Mucosa of descending colon (tissue), 3 donors: ENCODE results near the gene LGALS12. TPM values are rescaled to one million over a fixed set of nuclear protein-coding genes. Genes with fewer than 3 reads are reported as not detected.
"Not testable (repeated sequence)": the region's sequence is repeated elsewhere in the genome, so short reads cannot be mapped to it uniquely, and the experiment has no call there.

Source experiments
- ATAC-seq: fragments of 200-7000 bp; cut with Tn5 transposase; one replicate; pipeline ENCODE4 v1.9.1; 2020; ENCODE audit warnings: mild to moderate bottlenecking, moderate library complexity
- DNase-seq, 3 donors: peaks; one replicate each; pipeline ENCODE4 v3.0.0-alpha.2; 2020
- H3K36me3 ChIP-seq: fragments of 200-600 bp; one replicate; pipeline ENCODE4 v1.8.0; 2021; ENCODE audit warnings: low read depth, mild to moderate bottlenecking
- H3K4me1 ChIP-seq: fragments of 200-600 bp; one replicate; pipeline ENCODE4 v1.8.0; 2021; ENCODE audit warnings: low read depth, mild to moderate bottlenecking
- H3K4me3 ChIP-seq: fragments of 200-600 bp; one replicate; pipeline ENCODE4 v1.8.0; 2021; ENCODE audit warnings: mild to moderate bottlenecking
- H3K9me3 ChIP-seq: fragments of 200-600 bp; one replicate; pipeline ENCODE4 v1.8.0; 2021; ENCODE audit warnings: mild to moderate bottlenecking
- intact Hi-C, 2 donors: fragments of 100-400 bp; cut with DNase I in 1 of 2; cut with micrococcal nuclease in 1 of 2; formaldehyde crosslinking; loops; one replicate each; pipeline versions ENCODE4 v1.11.0 to v1.11.1; 2022; cut with DNase I, micrococcal nuclease
- total RNA-seq, 3 donors: library from RNA; stranded (reverse); fragmentation: NEBNext Ultra II Directional in 2 of 3; extraction: Animal tissue kit (Norgen Biotek cat#: 25700) in 2 of 3; gene quantifications; one replicate each; pipeline versions ENCODE4 v1.2.1 to v1.2.4, GENCODE V29; 2021 to 2023
- TF ChIP-seq, protein P1 (sequence below): fragments of 200-600 bp; IDR thresholded peaks from one replicate; pipeline ENCODE4 v1.8.0; 2022; ENCODE audit warnings: antibody characterized with exemption, mild to moderate bottlenecking
- donor health status: DM: no; HTN: no; CAD: no; lungs with moderate emphysema.
- donor health status: DM: no; HTN: no; CAD: no.
- donor health status: DM: no; HTN: yes; CAD: no.

Gene LGALS12
- total RNA-seq, 3 donors from 2014 or later, result 0.26 to 0.32 (median 0.29) TPM

DNA sequence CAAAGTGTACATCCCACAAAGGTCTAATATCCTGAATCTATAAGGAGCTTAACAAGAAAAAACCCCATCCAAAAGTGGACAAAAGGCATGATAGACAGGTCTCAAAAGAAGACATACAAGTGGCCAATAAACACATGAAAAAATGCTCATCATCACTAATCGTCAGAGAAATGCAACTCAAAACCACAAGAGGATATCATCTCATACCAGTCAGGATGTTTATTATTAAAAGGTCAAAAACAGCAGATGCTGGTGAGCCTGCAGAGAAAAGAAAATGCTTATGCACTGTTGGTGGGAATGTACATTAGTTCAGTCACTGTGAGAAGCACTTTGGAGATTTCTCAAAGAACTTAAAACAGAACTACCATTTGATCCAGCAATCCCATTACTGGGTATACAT, 12.7 kb downstream of the LGALS12 start:
- TF ChIP-seq, protein P1, sequence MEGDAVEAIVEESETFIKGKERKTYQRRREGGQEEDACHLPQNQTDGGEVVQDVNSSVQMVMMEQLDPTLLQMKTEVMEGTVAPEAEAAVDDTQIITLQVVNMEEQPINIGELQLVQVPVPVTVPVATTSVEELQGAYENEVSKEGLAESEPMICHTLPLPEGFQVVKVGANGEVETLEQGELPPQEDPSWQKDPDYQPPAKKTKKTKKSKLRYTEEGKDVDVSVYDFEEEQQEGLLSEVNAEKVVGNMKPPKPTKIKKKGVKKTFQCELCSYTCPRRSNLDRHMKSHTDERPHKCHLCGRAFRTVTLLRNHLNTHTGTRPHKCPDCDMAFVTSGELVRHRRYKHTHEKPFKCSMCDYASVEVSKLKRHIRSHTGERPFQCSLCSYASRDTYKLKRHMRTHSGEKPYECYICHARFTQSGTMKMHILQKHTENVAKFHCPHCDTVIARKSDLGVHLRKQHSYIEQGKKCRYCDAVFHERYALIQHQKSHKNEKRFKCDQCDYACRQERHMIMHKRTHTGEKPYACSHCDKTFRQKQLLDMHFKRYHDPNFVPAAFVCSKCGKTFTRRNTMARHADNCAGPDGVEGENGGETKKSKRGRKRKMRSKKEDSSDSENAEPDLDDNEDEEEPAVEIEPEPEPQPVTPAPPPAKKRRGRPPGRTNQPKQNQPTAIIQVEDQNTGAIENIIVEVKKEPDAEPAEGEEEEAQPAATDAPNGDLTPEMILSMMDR, result no peak
- H3K36me3 ChIP-seq, result no peaks in the 10 kb centered on the region
- no peak overlapping the region for H3K4me3 ChIP-seq
- DNase-seq, result no peak
- peak; percentile 12 for ATAC-seq
- peaks cover 2% of the 10 kb centered on the region for H3K9me3 ChIP-seq
- intact Hi-C loops, result no loop called here
- H3K4me1 ChIP-seq, result no peaks in the 10 kb centered on the region

DNA sequence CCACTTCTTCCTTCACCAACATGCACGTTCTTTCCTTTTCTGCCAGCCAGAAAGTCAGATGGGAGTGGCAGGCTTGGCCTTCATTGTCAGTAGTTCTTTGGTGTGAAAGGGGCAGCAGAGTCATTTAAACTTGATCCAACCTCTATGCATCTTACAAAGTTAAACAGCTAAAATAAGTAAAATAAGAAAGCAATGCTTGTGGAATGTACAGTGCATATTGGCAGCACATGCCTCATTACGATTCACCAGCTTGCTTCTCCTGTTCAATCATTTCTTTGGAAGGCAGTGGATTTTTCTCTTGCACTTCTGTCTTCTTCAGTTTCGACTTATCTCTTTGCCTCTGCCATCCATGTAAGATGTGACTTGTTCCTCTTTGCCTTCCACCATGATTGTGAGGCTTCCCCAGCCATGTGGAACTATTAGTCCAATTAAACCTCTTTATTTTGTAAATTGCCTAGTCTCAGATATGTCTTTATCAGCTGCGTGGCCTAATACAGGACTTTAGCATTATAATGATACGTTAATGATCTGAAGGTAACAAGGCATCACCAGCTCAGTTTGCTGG, 14.8 kb downstream of the LGALS12 start:
- Histone ChIP-seq H3K36me3 (no peaks in the 10 kb centered on the region), H3K4me3 (no peak overlapping the region), H3K4me1 (no peaks in the 10 kb centered on the region), H3K9me3 (peaks cover 2% of the 10 kb centered on the region)
- no peak for DNase-seq
- TF ChIP-seq, protein P1, result no peak
- intact Hi-C loops, result no loop called here
- ATAC-seq, result no peak

DNA sequence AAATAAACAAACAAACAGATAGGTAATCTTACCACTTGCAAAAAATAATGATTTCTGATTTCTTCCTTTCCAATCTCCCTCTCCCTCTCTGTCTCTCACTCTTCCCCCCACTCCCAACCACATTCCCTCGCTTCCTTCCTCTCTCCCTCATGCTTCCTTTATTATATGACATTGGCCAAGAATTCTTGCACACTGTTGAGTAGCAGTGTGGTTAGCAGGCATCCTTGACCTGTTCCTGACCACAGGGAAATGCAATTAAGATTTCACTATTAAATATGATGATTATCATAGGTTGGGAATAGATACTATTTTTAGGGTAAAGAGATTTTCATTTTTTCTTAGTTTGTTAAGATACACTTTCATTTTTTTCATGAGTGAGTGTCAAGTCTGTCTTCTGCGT, 16.0 kb downstream of the LGALS12 start:
- H3K4me3 ChIP-seq, result no peak overlapping the region
- intact Hi-C loops, result no loop called here
- H3K4me1 ChIP-seq, result no peaks in the 10 kb centered on the region
- TF ChIP-seq, protein P1, result no peak
- ATAC-seq (no peak), DNase-seq (no peak)
- H3K36me3 ChIP-seq, result no peaks in the 10 kb centered on the region
- H3K9me3 ChIP-seq, result peaks cover 2% of the 10 kb centered on the region

DNA sequence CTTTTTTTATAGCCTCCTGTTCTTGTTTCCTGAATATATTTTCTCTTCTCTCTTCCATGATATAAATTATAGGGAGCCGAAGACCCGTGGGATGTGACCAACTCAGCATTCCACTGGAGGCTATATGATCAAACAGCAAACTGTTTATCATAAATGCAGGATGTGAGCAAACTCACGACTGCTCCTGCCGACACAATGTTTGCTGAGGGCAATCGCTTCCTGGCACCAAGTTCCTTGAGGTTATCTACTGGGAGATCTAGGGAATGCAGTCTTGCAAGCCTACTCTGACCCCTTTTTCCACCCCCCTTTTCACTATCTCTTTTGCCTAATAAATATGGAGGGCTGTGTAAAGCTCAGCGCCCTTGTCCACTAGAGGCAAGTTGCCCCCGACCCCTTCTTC, 17.3 kb downstream of the LGALS12 start:
- no peak for ATAC-seq
- DNase-seq, result no peak
- no peak overlapping the region for H3K4me3 ChIP-seq
- no peaks in the 10 kb centered on the region for H3K36me3 ChIP-seq
- H3K9me3 ChIP-seq, result peaks cover 2% of the 10 kb centered on the region
- no peaks in the 10 kb centered on the region for H3K4me1 ChIP-seq
- TF ChIP-seq, protein P1, result no peak
- intact Hi-C loops, result no loop called here

DNA sequence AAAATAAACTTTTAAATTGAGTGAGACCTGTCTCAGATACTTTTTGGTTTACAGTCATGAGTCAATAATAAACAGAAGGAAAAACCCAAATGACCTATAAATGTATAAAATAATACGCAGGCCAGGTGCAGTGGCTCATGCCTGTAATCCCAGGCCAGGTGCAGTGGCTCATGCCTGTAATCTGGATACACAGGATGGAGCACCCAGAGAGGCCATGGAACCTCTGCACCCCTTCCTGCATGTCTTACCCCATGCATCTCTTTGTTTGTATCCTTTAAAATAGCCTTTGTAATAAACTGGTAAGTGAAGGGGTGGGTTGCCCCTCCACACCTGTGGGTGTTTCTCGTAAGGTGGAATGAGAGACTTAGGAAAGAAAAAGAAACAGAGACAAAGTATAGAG, 21.8 kb downstream of the LGALS12 start:
- H3K4me3 ChIP-seq, result no peak overlapping the region
- peaks cover 2% of the 10 kb centered on the region for H3K9me3 ChIP-seq
- DNase-seq (no peak), ATAC-seq (no peak)
- TF ChIP-seq, protein P1, result no peak
- no peaks in the 10 kb centered on the region for H3K36me3 ChIP-seq
- intact Hi-C loops, result no loop called here
- H3K4me1 ChIP-seq, result peaks cover 3% of the 10 kb centered on the region

DNA sequence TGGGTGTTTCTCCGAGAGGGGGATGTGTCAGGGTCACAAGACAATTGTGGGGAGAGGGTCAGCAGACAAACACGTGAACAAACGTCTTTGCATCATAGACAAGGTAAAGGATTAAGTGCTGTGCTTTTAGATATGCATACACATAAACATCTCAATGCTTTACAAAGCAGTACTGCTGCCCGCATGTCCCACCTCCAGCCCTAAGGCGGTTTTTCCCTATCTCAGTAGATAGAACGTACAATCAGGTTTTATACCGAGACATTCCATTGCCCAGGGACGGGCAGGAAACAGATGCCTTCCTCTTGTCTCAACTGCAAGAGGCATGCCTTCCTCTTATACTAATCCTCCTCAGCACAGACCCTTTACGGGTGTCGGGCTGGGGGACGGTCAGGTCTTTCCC, 22.3 kb downstream of the LGALS12 start:
- DNase-seq, H3K36me3 ChIP-seq, H3K4me1 ChIP-seq, ATAC-seq, H3K9me3 ChIP-seq, intact Hi-C loops, H3K4me3 ChIP-seq: not testable (repeated sequence)

DNA sequence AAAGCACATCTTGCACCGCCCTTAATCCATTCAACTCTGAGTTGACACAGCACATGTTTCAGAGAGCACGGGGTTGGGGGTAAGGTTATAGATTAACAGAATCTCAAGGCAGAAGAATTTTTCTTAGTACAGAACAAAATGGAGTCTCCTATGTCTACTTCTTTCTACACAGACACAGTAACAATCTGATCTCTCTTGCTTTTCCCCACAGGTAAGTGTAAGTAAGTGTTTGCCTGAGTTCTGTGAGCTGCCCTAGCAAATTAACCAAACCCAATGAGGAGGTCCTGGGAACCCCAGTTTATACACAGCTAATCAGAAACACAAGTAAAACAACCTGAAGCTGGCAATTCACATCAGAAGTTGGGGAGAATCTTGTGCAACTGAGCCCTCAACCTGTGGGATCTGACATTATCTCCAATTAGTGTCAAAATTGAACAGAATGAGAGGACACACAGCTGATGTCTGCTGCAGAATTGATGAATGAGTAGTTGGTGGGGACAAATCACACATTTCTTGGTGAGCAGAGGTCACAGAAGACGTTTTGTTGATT, 22.9 kb downstream of the LGALS12 start:
- H3K36me3 ChIP-seq, H3K4me1 ChIP-seq, intact Hi-C loops, H3K9me3 ChIP-seq, ATAC-seq, H3K4me3 ChIP-seq, DNase-seq: not testable (repeated sequence)

DNA sequence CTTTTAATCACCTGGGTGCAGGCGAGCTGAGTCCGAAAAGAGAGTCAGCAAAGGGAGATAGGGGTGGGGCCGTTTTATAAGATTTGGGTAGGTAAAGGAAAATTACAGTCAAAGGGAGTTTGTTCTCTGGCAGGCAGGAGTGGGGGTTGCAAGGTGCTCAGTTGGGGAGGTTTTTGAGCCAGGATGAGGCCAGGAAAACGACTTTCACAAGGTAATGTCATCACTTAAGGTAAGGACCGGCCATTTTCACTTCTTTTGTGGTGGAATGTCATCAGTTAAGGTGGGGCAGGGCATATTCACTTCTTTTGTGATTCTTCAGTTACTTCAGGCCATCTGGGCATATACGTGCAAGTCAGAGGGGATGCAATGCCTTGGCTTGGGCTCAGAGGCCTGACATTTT, 23.5 kb downstream of the LGALS12 start:
- H3K9me3 ChIP-seq, H3K36me3 ChIP-seq, H3K4me3 ChIP-seq, ATAC-seq, intact Hi-C loops, DNase-seq, H3K4me1 ChIP-seq: not testable (repeated sequence)
